SK-N-SH treated with all-trans-retinoic acid at 6 μM for 48 hours (cell line): Measurements from ENCODE around the gene SLC17A3.

Experiments used
- ATAC-seq: fragments of 200-7000 bp; cut with Tn5 transposase; 3 replicates; pipeline ENCODE4 v1.9.1; 2020; ENCODE audit warnings: mild to moderate bottlenecking, moderate library complexity
- ARNTL ChIP-seq: fragments of 450-650 bp; formaldehyde crosslinking; IDR thresholded peaks from 2 replicates; pipeline ENCODE4 v1.5.0; 2020; ENCODE audit warnings: low read depth, mild to moderate bottlenecking, moderate library complexity, borderline replicate concordance
- BACH2 ChIP-seq: fragments of 250-450 bp; sonication (Bioruptor Pico); IDR thresholded peaks from 2 replicates; pipeline ENCODE4 v1.9.0; 2021; ENCODE audit warnings: mild to moderate bottlenecking, borderline replicate concordance
- CREB5 ChIP-seq: fragments of 250-450 bp; sonication (Bioruptor Pico); IDR thresholded peaks from 2 replicates; pipeline ENCODE4 v1.5.1; 2020; ENCODE audit warnings: low read depth, mild to moderate bottlenecking, moderate library complexity
- CSDC2 ChIP-seq: fragments of 250-450 bp; sonication (Bioruptor Pico); IDR thresholded peaks from 2 replicates; pipeline ENCODE4 v1.5.0; 2020; ENCODE audit warnings: mild to moderate bottlenecking, moderate library complexity
- GLIS3 ChIP-seq: fragments of 250-450 bp; sonication (Bioruptor Pico); IDR thresholded peaks from 2 replicates; pipeline ENCODE4 v1.5.0; 2020; ENCODE audit warnings: mild to moderate bottlenecking, moderate library complexity
- ISL1 ChIP-seq: fragments of 250-450 bp; sonication (Bioruptor Pico); IDR thresholded peaks from 2 replicates; pipeline ENCODE4 v2.1.2; 2022; ENCODE audit warnings: mild to moderate bottlenecking, moderate library complexity
- OSR1 ChIP-seq: fragments of 250-450 bp; sonication (Bioruptor Pico); IDR thresholded peaks from 2 replicates; pipeline ENCODE4 v1.8.0; 2022; ENCODE audit warnings: moderate library complexity, mild to moderate bottlenecking, inconsistent platforms
- POU6F1 ChIP-seq: fragments of 250-450 bp; sonication (Bioruptor Pico); IDR thresholded peaks from 2 replicates; pipeline ENCODE4 v1.8.0; 2021; ENCODE audit warnings: low read depth, mild to moderate bottlenecking, moderate library complexity, borderline replicate concordance
- RARB ChIP-seq: fragments of 250-450 bp; sonication (Bioruptor Pico); IDR thresholded peaks from 2 replicates; pipeline ENCODE4 v1.8.0; 2021; ENCODE audit warnings: mild to moderate bottlenecking, moderate library complexity
- SNAI2 ChIP-seq: fragments of 250-450 bp; sonication (Bioruptor Pico); IDR thresholded peaks from 2 replicates; pipeline ENCODE4 v1.5.0; 2020; ENCODE audit warnings: mild to moderate bottlenecking, moderate library complexity
- TOX ChIP-seq: fragments of 250-450 bp; sonication (Bioruptor Pico); IDR thresholded peaks from 2 replicates; pipeline ENCODE4 v1.8.0; 2021; ENCODE audit warnings: mild to moderate bottlenecking, moderate library complexity, borderline replicate concordance
- TSHZ2 ChIP-seq: fragments of 250-450 bp; sonication (Bioruptor Pico); IDR thresholded peaks from 2 replicates; pipeline ENCODE4 v1.5.0; 2020; ENCODE audit warnings: mild to moderate bottlenecking, moderate library complexity
- ZC3H10 ChIP-seq: fragments of 250-450 bp; sonication (Bioruptor Pico); IDR thresholded peaks from 2 replicates; pipeline ENCODE4 v1.5.1; 2021; ENCODE audit warnings: mild to moderate bottlenecking, moderate library complexity
- ZFP3 ChIP-seq: fragments of 250-450 bp; sonication (Bioruptor Pico); IDR thresholded peaks from 2 replicates; pipeline ENCODE4 v1.5.0; 2020; ENCODE audit warnings: mild to moderate bottlenecking, moderate library complexity
- ZFP30 ChIP-seq: fragments of 450-650 bp; formaldehyde crosslinking; IDR thresholded peaks from 2 replicates; pipeline ENCODE4 v1.5.0; 2022; ENCODE audit warnings: mild to moderate bottlenecking, moderate library complexity
- ZNF565 ChIP-seq: fragments of 450-650 bp; formaldehyde crosslinking; conservative IDR thresholded peaks from 2 replicates; pipeline ENCODE4 v1.5.0; 2020; ENCODE audit warnings: low read depth, mild to moderate bottlenecking, moderate library complexity
- ZNF70 ChIP-seq: fragments of 450-650 bp; formaldehyde crosslinking; IDR thresholded peaks from 2 replicates; pipeline ENCODE4 v1.5.0; 2020; ENCODE audit warnings: mild to moderate bottlenecking, moderate library complexity
- TF ChIP-seq, protein P1 (sequence below): fragments of 250-450 bp; sonication (Bioruptor Pico); IDR thresholded peaks from 2 replicates; pipeline ENCODE4 v1.5.1; 2021; ENCODE audit warnings: mild to moderate bottlenecking, moderate library complexity
- TF ChIP-seq, protein P2 (sequence below): fragments of 250-450 bp; sonication (Bioruptor Pico); IDR thresholded peaks from 2 replicates; pipeline ENCODE4 v1.8.0; 2020; ENCODE audit warnings: mild to moderate bottlenecking, moderate library complexity, borderline replicate concordance

The SLC17A3 gene

GRCh38 chr6:25832670-25833069 lies 41.4 kb downstream of the SLC17A3 start:
- TF ChIP-seq ZNF565 (CRISPR knock-in tag) (no peak), SNAI2 (CRISPR knock-in tag) (no peak), OSR1 (CRISPR knock-in tag) (no peak), CREB5 (CRISPR knock-in tag) (no peak), POU6F1 (no peak), ARNTL (no peak), RARB (CRISPR knock-in tag) (no peak)
- TF ChIP-seq, protein P1, sequence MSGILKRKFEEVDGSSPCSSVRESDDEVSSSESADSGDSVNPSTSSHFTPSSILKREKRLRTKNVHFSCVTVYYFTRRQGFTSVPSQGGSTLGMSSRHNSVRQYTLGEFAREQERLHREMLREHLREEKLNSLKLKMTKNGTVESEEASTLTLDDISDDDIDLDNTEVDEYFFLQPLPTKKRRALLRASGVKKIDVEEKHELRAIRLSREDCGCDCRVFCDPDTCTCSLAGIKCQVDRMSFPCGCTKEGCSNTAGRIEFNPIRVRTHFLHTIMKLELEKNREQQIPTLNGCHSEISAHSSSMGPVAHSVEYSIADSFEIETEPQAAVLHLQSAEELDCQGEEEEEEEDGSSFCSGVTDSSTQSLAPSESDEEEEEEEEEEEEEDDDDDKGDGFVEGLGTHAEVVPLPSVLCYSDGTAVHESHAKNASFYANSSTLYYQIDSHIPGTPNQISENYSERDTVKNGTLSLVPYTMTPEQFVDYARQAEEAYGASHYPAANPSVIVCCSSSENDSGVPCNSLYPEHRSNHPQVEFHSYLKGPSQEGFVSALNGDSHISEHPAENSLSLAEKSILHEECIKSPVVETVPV: no peak
- TF ChIP-seq, all 23 proteins: peak for 0
- no peak for ATAC-seq

DNA sequence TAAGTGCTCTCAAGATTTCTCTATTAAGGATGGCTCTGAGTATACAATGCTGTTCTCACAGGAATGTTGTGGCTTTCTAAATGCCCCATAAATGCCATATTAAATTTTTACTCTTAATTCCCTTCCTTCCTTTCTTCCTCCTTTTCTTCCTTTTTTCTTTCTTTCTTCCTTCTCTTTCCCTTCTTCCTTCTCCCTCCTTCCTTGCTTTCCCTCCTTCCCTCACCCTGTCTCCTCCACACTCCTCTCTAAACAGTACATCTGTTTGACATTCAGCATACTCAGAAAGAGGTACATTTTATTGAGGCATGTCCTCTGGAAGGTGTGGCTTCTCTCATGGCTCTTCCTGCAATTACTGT lies 41.8 kb downstream of the SLC17A3 start:
- no peak for ATAC-seq
- TF ChIP-seq ZFP3 (CRISPR knock-in tag): no peak
- TF ChIP-seq GLIS3 (CRISPR knock-in tag): no peak
- no peak for TF ChIP-seq ZC3H10 (CRISPR knock-in tag)
- TF ChIP-seq ZNF70: no peak
- no peak for TF ChIP-seq POU6F1
- TF ChIP-seq ZNF565 (CRISPR knock-in tag): no peak
- TF ChIP-seq TSHZ2 (CRISPR knock-in tag): no peak
- no peak for TF ChIP-seq SNAI2 (CRISPR knock-in tag)
- TF ChIP-seq BACH2 (CRISPR knock-in tag): no peak
- no peak for TF ChIP-seq CREB5 (CRISPR knock-in tag)
- TF ChIP-seq RARB (CRISPR knock-in tag): no peak
- TF ChIP-seq ISL1 (CRISPR knock-in tag): no peak
- TF ChIP-seq CSDC2 (CRISPR knock-in tag): no peak
- no peak for TF ChIP-seq TOX (CRISPR knock-in tag)
- TF ChIP-seq, protein P1: no peak
- no peak for TF ChIP-seq ZFP30 (CRISPR knock-in tag)
- no peak for TF ChIP-seq OSR1 (CRISPR knock-in tag)
- TF ChIP-seq, protein P2, sequence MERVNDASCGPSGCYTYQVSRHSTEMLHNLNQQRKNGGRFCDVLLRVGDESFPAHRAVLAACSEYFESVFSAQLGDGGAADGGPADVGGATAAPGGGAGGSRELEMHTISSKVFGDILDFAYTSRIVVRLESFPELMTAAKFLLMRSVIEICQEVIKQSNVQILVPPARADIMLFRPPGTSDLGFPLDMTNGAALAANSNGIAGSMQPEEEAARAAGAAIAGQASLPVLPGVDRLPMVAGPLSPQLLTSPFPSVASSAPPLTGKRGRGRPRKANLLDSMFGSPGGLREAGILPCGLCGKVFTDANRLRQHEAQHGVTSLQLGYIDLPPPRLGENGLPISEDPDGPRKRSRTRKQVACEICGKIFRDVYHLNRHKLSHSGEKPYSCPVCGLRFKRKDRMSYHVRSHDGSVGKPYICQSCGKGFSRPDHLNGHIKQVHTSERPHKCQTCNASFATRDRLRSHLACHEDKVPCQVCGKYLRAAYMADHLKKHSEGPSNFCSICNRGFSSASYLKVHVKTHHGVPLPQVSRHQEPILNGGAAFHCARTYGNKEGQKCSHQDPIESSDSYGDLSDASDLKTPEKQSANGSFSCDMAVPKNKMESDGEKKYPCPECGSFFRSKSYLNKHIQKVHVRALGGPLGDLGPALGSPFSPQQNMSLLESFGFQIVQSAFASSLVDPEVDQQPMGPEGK: no peak
